ENCODE data around the gene ANKRD44. TPM values are rescaled to one million over a fixed set of nuclear protein-coding genes. Genes with fewer than 3 reads are reported as not detected.
"Not testable (repeated sequence)": the region's sequence is repeated elsewhere in the genome, so short reads cannot be mapped to it uniquely, and the experiment has no call there.

ANKRD44 gene
- polyA plus RNA-seq, 1 donor = 15.5 TPM

DNA sequence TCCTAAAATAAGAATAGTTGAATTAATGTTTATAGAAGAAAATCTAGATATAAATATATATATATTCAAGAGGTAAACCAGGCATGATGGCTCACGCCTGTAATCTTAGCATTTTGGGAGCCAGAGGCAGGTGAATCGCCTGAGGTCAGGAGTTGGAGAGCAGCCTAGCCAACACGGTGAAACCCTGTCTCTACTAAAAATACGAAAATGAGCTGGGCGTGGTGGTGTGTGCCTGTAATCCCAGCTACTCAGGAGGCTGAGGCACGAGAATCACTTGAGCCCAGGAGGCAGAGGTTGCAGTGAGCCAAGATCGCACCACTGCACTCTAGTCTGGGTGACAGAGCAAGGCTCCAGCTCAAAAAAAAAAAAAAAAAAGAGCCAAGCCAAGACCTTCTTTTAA is 70.6 kb downstream of the ANKRD44 start:
- not testable (repeated sequence) for DNase-seq

DNA sequence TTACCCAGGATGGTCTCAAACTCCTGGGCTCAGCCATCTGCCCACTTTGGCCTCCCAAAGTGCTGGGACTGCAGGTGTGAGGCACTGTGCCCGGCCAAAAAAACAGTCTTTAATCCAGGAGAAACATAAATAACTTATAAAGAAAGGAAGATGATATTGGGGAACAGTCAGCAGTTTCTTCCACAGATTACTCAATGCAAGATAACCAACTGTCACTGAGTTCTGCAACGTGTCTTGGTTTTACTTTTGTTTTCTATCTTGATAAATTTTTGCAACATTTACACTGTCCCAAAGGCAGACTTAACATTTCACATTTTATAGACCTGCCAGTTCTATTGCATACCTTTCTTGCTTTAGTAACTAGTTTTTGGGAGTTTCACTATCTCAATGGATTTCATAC is 71.1 kb downstream of the ANKRD44 start:
- DNase-seq = no peak

DNA sequence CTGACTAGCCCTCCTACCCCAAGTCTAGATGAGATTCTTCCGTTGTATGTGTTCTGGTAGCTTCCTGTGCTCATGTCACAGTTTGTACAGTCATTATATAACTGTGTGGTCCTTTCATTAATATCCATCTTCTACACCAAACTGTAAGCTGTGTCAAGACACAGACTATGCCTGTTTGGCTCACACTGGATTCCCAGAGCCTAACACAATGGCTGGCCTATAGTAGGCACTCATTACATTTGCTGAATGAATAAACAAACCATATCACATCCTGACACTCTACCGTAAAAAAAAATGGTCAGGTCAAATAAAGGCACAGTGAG is 72.6 kb downstream of the ANKRD44 start:
- no peak for DNase-seq

DNA sequence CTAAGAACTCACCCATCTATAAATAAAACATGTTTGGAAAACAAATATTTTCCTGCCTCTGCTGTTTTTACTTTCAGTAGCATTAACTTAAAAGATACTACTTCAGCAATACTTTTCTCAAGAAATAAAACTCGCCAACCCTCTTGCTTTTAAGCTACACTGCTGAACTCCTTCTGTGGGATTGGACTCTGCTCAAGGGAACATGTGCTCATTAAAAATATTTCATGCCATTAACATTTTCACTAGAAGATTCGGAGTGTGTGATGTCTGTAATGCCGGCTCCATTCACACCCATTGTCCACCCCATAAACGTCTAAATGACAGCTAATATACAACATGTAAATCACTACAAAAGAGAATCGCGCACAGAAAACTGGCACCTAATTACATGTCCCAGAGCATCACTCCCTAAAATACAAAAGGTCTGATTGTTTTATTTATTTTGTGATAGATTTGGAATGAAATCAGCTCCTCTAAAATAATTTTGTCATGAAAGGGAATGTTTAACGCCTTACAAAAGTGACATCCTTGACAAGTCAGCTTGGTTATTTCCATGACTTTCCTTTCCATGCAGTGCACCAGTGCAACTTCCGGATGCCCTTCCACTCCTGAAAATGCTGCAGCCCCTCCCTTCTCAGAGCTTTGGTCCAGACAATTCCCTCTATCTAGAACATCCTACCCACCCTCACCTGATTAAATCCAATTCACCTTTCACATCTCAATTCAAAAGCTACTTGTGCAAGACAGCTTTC is 73.1 kb downstream of the ANKRD44 start:
- DNase-seq = no peak

DNA sequence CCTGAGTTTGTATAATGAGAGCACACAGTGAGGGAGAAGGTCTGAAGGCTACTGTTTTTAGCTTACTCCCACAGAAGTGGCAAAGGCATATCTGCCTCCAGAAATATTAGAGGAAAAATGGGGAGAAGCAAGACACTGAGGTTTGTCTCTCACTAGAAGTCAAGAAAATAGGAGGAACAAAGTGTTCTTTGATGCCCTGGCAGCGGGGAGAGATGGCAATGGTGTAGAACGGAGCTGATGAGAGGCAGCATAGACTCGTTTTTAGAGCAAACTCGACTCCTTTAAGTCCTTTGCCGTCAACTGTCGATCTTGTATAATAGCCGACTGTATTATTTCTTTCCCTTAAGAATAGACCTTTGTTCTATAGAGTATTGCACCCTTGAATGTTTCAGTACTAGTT is 73.8 kb downstream of the ANKRD44 start:
- DNase-seq = no peak

DNA sequence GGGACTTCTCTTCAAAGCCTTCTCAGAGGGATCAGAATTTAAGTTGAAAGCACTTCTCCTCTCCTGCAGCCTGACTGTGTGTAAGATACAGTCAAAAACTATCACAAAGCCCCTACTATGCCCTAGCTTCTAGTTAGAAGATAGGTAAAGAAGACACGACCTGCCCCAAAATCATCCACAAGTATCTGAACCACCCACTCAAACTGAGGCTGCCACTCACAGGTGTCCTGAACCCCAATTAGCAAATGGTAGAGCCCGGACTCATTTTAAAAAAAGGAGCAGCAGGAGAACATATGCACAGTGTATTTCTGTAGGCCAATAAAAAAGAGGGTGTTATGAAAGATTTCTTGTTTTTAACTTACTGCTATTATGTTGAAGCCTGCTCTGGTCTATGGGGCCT is 74.4 kb downstream of the ANKRD44 start:
- no peak for DNase-seq

DNA sequence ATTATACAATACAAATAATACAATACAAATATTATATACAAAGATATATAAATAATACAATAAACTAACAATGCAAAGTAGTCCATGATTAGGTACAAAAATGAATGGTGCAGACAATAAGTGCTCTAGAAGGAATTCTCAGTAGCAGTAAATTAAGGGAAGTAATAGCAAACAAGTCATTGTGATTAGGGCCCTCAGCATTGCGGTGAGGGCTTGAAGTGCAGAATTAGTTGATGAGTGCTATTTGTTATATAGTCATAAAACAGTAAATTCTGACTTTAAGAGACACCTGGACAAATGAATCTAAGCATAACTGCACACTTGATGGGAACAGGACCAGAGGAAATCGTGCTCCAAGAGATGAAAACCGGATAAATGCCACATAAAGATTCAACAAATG is 74.9 kb downstream of the ANKRD44 start:
- no peak for DNase-seq

DNA sequence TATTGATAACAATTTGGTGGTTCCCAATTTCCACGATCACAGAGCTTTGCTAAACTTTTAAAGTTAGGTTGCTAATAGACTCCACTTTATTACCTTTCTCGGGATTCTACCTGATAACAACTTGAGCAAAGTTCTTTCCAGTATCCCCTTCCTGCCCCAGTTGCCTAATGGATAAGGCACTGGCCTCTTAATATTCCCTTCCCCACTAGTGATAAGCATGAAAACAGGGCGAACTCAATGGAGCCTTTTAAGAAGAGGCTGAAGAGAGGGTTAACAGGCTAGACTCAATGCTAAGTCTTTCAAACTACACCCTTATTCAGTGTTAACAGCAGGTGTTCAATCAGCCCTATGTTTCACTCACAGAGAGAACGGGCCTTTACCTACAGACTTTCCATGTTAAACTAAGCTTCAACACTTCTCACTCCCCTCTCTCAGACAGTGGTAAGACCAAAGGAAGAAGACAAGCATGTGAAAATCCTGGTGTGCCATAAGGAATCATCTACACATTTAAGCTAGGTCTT is 75.8 kb downstream of the ANKRD44 start:
- DNase-seq = no peak

DNA sequence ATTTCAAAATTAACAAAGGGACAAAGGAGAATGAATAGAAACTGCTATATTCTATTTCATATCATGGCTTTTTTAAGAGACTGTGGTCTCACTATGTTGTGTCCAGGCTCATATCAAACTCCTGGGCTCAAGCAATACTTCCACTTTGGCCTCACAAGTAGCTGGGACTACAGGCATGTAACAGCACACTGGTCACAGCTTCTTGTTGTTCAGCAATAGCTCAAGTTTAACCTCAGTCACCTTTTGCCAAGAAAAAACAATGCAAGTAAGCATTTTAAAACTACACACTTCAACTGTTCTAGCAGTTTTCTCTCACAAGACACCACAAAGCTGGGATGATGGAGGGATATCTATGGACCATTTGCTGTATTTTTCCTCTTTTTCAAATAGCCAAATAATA is 77.1 kb downstream of the ANKRD44 start:
- no peak for DNase-seq

DNA sequence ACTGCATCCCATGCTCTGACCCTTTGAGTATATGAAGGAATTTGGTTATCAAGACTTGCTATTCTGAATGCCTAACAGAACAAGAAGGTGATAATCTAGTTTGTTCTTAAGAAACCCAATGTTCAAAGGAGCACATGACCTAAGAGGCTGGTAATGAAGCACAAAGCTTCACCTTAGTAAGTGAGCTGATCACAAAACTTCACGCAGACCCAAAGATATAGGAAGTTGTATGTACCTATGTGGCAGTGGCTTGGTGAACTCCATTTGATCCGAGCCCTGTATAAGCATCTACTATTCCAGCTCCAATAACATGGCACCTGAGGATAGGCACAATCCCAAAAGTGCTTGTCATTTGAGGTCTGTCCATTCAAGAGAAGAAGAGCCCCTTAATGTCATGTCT is 78.6 kb downstream of the ANKRD44 start:
- no peak for DNase-seq

DNA sequence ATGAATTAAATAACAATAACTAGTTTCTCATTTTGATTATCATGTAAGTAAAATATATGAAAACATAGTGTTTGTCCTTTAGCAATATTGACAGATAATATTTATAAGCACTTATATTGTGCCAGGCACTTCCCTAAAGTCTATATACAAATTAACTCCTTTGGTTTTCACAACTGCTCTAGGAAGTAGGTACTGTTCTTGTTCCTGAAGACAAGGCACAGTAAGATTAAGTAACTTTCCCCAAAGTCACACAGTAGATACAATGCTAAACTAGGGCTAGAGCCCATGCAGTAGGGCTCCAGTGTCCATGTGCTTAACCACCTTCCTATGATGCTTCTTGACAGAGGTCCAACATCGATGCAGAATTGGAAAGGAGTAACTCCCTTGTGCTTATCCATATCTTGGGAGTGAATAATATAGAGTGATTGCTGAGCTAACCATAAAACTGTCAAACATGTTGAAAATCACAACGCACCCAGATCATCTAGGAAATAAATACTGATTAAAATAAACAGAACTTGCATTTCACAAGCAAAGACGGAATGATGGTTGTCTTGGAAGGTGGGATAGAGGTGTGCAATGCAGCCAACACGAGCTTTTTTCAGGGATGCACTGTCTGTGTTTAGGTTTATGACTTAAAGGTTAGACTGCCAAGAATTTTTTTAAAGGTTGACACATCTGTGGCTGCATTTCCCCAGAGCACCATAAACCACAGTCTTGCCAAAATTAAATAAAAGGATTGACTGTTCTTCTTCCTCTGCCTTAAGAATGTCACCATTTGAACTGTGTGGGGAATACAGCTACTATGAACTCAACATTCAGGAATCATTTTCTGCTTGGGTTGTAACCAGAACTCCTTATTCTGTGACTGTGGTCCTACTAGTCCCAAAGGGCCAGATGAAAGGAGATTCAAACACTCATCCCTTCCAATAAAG is 80.8 kb downstream of the ANKRD44 start:
- no peak for DNase-seq

DNA sequence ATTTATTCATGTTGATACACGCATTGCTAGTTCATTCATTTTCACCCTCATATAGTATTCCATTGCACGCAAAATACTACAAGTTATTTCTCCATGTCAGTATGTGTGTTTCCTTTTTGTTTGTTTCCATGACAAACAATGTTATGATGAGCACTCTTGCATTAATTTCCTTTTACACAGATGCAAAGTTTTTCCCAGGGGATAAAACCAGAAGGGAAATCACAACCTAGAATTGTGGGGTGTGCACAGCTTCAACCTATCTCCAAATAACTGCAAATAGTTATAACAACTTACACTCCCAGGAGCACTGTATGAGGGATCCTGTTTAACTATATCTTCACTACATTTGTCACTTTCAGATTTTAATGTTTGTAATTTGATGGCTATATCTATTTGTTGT is 87.1 kb downstream of the ANKRD44 start:
- no peak for DNase-seq

DNA sequence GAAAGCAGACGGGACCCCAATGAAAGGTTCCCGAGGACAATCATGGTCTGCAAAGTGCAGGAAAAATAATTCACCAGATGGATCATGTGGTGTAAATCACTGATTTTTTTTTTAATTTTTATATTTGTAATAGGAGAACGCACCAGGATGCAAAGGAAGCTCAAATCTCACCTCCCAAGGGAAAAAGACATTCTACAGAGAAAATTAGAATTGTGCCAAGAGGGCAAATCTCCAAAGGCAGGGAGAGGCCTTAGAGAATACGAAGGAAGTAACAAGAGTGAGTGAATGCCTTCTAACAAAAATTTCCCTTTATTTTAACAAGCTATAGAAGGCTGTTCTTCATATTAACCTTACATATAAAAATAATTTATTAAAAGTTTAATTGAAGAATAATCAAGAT is 90.9 kb downstream of the ANKRD44 start:
- no peak for DNase-seq

DNA sequence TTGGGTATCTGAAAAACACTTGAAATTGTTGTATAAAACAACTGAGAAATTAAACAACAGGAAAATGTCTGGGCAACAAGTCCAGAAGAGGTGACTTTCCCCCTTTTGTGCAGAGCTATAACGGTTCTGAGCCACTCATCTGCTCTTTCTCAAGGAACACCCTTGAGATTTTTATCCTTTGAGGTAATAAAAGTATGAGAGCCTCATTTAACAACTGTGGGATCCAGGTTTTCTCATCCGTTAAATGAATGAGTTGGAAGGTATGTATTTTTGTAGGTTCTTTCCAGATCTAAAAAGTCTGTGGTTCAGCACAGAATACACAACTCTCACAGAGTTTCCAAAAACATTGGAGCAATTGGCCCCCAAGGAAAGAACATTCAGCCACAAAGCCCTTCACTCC is 93.0 kb downstream of the ANKRD44 start:
- no peak for DNase-seq

DNA sequence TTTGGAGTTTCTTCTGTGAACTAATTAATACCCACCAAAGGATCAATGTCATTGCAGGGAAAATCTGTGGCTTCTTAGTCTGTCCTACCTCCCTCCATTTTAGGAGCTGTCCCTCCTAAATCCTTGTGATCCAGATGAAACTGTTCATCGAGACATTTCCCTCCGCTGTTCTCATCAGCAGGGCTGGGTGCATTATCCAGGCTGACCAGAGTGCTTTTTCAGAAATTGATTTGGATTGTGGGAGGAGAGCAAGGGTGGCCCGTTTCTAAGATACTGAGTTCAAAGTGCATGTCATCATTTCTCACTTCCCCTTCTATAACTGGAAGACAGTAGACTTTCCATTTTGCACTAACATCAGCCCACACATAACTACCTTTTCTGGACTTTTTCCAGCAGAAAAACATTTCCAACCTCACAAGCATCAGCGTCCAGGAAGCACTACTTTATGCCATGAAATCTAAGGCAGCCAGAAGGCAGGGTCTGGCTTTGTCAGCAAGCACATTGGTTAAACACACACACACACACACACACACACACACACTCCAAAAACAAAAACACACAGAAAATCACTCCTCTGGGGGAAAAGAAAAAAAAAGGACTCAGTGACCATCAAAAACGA is 94.1 kb downstream of the ANKRD44 start:
- DNase-seq = no peak

DNA sequence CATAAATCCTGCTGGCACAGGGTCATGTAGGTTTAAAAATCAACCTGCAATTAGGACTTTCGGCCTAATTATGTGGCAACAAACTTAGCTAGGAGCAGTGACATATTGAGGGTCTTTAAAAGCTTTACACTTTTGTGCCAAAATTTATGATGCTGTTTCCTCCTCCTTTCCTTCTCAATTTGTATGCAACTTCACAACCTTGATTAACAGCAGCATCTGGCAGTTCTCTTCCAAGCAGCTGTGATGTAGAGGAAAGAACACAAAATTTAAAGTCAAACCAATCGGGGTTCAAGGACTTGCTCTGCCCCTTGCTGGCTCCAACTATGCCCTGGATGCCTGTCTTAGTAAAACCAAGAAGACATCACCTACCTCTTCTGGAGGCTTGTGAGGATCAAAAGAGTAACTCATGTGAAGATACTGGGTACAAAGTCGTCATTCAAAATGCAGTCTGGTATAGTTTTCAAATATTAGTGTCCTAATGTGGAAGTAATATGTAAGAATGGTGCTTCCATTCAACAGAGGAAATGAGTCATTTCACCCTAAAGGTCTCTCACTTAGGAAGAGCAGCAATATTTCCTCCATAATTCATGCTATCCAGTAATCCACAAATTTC is 94.7 kb downstream of the ANKRD44 start:
- DNase-seq = no peak

DNA sequence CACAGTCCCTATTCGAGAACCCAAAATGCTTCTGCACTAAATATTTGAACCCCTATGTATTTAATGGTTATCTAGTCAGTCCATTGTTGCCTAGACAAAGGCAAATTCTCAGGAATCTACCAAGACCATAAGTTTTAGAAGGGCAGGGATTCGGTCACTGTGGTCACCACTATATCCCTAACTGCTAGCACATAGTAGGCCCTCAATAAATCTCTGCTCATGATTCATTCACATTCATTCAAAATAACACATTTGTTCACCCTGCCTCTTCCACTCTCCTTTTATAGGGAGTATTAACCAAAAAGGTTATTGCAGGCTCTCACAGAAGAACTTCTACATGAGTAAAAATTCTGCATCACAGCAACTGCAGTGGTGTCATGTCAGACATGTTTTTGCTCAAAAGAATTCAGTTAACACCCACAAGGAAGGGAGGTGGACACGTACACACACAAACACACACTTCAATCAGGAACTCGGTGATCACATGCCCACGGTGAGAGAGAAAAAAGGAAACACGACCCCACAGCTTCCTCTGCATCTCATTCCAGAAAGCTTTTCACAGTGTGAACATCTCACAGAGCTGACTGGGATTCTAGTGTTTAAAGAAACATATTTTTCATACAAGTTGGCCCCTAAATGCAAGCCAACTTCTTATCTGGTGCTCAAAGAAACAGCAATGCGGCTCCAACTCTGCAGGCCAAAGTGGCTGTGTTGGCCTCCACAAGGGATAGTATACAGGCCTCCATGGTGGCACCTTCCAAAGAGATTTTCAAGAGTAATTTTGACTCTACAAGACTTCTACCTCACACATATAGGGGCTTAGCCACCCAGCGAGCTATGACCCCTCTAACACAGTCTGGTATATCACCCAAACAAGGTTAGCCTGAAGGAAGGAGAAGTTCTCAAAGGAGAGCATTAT is 98.0 kb downstream of the ANKRD44 start:
- DNase-seq = no peak

DNA sequence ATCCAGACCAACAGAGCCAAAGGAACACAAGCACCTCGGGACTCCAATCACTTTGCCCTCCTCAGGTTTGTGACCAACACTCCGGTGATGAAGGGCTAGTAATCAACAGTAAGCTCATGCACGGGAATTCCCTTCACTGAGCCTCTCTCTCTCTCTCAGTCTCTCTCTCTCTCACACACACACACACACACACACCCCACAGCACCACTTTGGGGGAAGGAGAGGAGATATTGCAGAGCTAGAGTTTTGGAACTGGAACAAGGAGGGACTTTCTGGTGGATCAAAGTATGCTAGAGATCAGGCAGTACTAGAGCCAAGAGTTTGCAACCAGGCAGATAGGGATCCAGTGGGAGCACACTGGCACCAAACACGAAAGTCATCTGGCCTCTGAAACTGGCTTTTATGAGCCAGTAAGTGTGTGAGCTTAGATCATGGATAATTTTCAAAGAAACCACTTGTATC is 98.7 kb downstream of the ANKRD44 start:
- no peak for DNase-seq

DNA sequence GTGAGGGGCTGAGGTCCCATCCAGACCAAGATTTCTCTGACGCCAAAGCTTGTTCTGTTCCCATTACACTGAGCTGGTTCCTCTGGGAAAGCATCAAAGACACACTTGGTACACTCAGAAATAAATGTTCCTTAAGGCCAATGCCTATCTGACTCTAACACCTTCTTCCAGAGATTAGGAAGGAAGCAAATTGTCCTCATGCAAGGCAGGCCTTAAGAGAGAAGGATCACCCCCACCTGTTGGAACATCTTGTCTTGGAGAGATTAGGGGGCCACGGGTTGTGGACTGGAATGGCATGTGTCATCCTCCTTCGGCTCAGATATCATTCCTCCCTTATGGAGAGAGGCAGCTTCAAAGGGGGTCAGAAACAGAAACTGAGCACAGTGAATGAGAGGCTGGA is 100.2 kb downstream of the ANKRD44 start:
- no peak for DNase-seq

DNA sequence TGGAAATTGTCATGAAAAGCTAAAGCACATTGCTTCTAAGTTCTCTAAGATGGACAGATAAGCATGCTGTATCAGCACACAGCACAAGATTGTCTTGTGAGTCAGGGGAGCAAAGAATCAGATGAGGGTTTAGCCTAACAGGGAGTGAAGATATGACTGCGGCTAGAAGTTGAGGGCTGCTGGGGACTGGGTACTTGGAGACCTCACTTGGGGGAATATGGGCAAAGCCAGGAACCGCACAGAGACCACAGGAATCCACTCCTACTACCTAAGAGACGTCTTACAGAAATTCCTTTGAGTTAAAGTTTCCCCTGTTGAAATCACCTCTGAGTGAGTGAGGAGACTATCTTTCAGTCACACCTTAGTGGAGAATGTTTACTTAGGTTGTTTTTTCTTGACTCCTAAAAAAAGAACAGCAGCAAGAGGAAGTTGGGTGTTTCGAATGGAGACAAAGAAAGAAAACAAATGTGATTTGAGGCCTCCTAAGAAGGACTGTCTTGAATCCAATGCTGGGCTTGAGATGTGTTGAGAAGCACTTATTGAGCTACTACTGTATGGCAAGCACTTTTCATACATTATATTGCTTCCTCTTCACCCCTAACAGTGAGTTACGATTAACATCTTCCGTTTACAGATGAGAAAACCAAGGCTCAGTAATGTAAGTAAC is 100.7 kb downstream of the ANKRD44 start:
- no peak for DNase-seq

DNA sequence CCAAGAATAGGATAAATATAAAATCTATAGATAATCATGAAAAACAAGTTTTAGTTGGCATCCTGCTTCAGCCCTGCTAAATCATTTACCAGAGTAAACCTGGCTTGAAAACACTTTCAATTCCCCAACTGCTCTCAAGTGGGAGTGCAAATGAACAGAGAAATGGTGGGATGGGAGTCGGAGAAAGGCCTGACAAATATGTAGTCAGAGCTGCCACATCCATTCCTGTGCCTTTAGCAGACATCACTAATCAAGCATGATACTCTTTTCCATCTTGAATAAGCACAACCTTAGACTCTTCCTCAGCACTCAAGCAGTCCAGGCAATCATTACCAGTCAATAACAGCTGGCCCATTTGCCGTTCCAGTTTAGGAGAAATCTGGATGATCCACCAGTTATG is 101.3 kb downstream of the ANKRD44 start:
- no peak for DNase-seq

Measured in left kidney (tissue), 2 donors.